Testis (tissue), 2 donors: ENCODE results near the gene PSMD6.

Experiments used
- CTCF ChIP-seq, 3 experiments: fragments of 450-650 bp in 2 of 3; fragments of 200-600 bp in 1 of 3; sonication (generic) in 1 of 3; IDR thresholded peaks; one replicate each; pipeline ENCODE4 v1.5.1; 2016 to 2019; ENCODE audit warnings: antibody characterized with exemption in 3 of 3, mild to moderate bottlenecking in 2 of 3, moderate library complexity in 1 of 3
- POLR2A ChIP-seq: fragments of 450-650 bp; IDR thresholded peaks from one replicate; pipeline ENCODE4 v1.6.1; 2017; ENCODE audit warnings: antibody characterized with exemption, mild to moderate bottlenecking, moderate library complexity

GRCh38 chr3:63966007-63966406 is 57.3 kb downstream of the PSMD6 start:
- TF ChIP-seq CTCF (IDR thresholded peaks at IDR 0.05), result no peak
- TF ChIP-seq POLR2A, result no peak
